ENCODE data around the gene BRF1.

Gene BRF1

GRCh38 chr14:105167303-105168092 lies 133.3 kb downstream of the BRF1 start:
- no peak for TF ChIP-seq CTCF (IDR thresholded peaks at IDR 0.05)
- peak; percentile 61 for DNase-seq
- no peak overlapping the region for H3K4me3 Mint-ChIP-seq
- peaks cover 37% of the 10 kb centered on the region for H3K27me3 Mint-ChIP-seq (ENCODE audit: low read depth, poor library complexity)
- H3K36me3 Mint-ChIP-seq (ENCODE audit: low read depth), result no peaks in the 10 kb centered on the region
- no peak overlapping the region for H3K27ac Mint-ChIP-seq
- no peaks in the 10 kb centered on the region for H3K9me3 Mint-ChIP-seq
- H3K4me1 Mint-ChIP-seq, result peaks cover 39% of the 10 kb centered on the region

DNA sequence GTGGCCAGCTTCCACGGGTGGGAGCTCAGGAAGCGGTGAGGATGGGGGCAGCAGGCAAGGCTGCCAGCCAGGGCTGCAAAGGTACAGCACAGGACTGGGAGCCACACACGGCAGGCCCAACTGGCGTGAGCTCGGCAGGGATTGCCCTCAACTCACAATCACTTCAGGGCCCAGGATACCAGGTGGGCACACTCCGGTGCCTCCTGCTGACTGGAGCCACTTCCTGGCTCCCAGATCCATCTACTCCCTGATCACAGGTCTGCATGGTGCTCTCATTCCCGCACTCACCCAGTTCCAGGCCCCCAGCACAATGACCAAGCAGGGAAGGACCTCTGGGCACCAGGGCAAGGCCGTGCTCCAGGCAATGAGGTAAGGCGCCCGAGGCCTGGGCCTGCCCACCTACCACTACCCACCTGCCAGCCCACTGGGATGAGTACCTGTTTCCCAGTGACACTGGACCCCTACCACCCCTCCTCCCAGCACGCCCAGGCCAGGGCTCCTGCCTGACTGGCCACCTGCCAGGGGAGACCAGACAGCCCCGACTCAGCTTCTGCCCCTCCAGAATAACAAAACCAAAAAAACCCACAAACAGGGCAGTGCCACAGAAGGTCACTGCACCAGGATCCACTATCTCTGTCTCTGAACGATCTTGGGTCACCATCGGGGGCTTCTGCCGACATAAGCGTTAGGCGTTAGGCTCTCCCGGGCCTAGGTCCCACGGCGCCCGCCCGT lies 134.1 kb downstream of the BRF1 start:
- peak overlapping the region; percentile 40 for H3K4me3 Mint-ChIP-seq
- H3K4me1 Mint-ChIP-seq, result peaks cover 43% of the 10 kb centered on the region
- no peaks in the 10 kb centered on the region for H3K36me3 Mint-ChIP-seq (ENCODE audit: low read depth)
- H3K9me3 Mint-ChIP-seq, result no peaks in the 10 kb centered on the region
- no peak for TF ChIP-seq CTCF (IDR thresholded peaks at IDR 0.05)
- no peak for DNase-seq
- H3K27me3 Mint-ChIP-seq (ENCODE audit: low read depth, poor library complexity), result peaks cover 40% of the 10 kb centered on the region
- no peak overlapping the region for H3K27ac Mint-ChIP-seq

DNA sequence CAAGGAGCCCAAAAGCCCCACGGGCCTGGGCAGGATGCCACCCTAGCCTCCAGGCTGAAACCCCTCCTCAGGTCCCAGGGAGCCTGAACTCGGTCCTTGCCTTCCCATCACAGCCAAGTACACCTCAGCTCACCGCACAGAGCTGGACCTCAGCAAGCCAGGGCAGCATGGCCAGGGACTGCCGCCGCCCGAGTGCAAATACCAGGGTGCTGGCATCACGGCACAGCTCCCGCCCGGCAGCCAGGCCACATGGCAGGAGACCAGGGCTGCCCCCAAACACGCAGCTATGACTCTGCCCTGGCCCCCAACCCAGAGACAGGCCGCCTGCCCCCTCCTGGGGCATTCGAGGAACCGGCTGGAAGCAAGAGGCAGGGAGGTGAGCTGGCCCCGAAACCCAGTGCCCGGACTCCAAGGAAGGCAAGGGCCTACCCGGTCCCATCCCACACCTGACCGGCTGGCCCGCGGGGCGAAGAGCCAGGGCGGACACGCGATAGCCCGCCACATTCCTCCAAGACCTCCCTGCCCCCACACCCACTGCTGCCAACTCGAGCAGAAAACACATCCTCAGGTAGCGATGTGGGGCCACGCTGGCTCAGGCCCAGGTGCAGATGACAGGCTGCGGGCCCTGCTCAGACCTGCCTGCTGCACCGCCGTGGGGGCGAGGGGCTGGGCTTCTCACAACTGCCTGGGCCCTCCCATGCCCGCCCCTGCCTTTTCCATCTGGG lies 134.9 kb downstream of the BRF1 start:
- H3K27me3 Mint-ChIP-seq (ENCODE audit: low read depth, poor library complexity), result peaks cover 42% of the 10 kb centered on the region
- no peak overlapping the region for H3K27ac Mint-ChIP-seq
- TF ChIP-seq CTCF (IDR thresholded peaks at IDR 0.05), result no peak
- no peaks in the 10 kb centered on the region for H3K36me3 Mint-ChIP-seq (ENCODE audit: low read depth)
- DNase-seq, result no peak
- H3K4me3 Mint-ChIP-seq, result peak overlapping the region; percentile 45
- H3K9me3 Mint-ChIP-seq, result no peaks in the 10 kb centered on the region
- peaks cover 43% of the 10 kb centered on the region for H3K4me1 Mint-ChIP-seq

DNA sequence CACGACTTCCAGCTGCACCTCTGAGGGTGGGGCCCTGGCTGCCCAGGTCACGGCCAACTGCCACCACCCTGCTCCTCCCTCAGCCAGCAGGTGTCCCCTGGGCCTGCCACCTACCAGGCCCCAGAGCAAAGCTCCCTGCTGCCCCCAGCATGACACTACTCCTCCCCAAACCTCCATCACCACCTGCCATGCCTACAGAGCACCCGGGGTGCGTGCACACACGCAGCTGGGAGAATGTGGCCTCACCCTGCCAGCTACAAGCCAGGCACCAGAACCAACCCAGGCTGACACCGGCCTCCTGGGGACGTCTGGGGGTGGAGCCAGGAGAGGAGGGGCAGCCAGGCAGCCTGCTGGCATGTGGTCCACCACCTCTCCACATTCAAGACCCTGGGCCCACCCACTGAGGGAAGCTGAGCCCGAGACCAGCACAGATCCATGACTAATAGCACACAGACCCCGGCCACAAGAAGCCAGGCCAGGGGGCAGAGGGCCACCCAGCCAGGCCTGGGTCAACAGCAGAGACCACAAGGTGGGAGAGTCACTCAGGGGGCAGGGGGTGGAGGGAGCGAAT lies 135.6 kb downstream of the BRF1 start:
- Mint-ChIP-seq H3K4me3 (peak overlapping the region; percentile 45), H3K27ac (no peak overlapping the region)

More for the DNA sequence above, 135.6 kb downstream of the BRF1 start:
- DNase-seq, result peak; percentile 42
- Mint-ChIP-seq H3K9me3 (no peaks in the 10 kb centered on the region), H3K4me1 (peaks cover 39% of the 10 kb centered on the region), H3K27me3 (ENCODE audit: low read depth, poor library complexity) (peaks cover 39% of the 10 kb centered on the region), H3K36me3 (ENCODE audit: low read depth) (no peaks in the 10 kb centered on the region)
- no peak for TF ChIP-seq CTCF (IDR thresholded peaks at IDR 0.05)

Data from nephron progenitor cell (in vitro differentiated cells).